ENCODE results near the gene ATP1A1.

The ATP1A1 gene

DNA sequence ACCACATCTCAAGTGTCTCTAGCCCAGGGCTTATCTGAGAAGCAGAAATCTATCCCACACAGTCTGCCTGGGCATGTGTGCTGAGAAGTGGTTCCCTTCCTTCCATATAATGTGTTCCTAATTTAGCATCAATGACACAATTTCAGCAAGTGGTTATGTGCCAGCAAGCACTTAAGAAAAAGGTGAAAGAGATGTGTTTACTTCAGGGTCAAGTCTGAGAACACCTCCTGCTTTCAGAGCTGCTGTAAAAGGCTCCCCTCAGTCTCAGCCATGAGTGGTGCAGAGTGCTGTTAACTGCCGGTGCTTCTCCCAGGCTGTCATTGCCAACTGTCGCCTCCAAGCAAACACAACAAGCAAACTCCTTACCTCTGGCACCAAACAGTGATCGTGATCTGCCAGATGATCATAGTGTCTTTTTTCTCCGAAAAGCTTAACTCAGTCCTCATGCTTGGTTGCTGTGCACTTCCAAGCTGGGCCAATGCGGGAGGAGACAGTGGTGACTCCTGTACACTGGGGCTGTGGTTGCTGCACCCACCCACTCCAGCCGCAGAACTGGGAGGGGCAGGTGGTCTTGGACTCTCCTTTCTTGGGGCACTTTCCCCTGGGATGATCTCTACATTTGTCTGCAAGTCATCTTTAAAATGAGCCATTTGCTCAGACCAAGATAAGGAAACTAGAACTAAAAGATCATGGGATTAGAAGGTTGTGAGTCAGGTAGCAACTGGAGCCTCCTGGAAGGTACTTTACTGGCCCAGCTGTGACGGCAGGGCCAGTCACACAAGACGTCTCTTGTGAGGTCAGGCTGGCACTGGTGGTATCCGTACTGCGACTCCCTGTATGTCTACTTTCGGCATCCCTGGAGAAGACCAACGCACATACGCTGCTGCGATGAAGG, 32.4 kb downstream of the ATP1A1 start:
- DNase-seq, result no peak
- in situ Hi-C loops (cut with MboI; ENCODE audit: low pct_unique_long_range_greater_than_20kb, low sequenced_read_pairs), result no loop called here

- DNase-seq, result no peak
- in situ Hi-C loops (cut with MboI; ENCODE audit: low pct_unique_long_range_greater_than_20kb, low sequenced_read_pairs), result no loop called here
These were observed 34.0 kb downstream of the ATP1A1 start for GRCh38 chr1:116407033-116407432.

DNA sequence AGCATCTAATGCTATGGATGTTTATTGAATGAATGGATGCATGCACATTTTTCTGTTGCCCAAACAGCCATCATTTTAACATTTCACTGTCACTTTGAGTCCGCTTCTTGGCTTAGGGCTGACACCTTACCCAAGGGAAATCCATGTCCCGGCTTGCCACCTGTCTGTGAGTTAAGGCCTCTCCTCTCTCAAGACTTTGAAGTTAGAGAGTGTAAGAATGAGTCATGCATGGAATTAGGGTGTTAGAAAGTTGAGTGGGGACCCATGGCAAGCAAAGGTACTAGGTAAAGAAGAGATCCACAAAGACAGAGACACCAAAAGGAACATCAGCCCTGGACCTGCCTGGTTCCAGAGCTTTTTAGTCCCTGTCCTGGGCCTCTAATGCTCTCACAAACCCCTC, 35.1 kb downstream of the ATP1A1 start:
- in situ Hi-C loops (cut with MboI; ENCODE audit: low pct_unique_long_range_greater_than_20kb, low sequenced_read_pairs), result no loop called here
- no peak for DNase-seq

GRCh38 chr1:116408803-116409720, 36.0 kb downstream of the ATP1A1 start:
- no peak for DNase-seq
- in situ Hi-C loops (cut with MboI; ENCODE audit: low pct_unique_long_range_greater_than_20kb, low sequenced_read_pairs), result no loop called here

GRCh38 chr1:116409751-116410191, 36.7 kb downstream of the ATP1A1 start:
- in situ Hi-C loops (cut with MboI; ENCODE audit: low pct_unique_long_range_greater_than_20kb, low sequenced_read_pairs), result no loop called here
- DNase-seq, result no peak

DNA sequence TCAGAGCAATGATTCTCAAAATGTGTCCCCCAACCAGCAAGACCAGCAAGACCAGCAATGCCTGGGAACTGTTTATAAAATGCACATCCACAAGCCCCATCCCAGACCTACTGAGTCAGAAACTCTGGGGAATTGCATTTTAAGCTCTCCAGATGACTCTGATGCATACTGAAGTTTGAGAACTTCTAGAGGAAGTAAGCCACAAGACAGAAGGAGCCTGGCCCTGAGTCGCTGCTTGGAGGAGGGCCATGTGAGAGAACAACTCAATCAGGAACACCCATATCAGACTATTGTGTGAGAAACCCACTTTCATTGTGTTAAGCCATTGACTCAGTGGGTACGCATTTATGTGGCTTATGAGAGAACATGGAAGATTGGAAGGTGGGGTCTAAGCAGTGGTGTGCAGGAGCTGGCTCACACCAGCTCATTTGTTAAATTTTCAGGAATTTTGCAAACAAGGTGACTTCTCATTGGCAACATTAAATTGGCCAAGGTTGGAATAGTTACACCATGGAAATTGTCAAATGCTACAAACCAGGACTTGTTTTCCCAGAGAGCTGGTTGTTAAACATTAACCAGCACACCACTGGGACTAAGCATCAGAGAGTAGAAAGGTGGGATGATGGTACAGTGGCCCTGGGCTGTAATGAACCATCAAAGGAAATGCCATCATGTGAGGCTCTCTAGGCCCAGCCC, 38.9 kb downstream of the ATP1A1 start:
- no peak for DNase-seq
- in situ Hi-C loops (cut with MboI; ENCODE audit: low pct_unique_long_range_greater_than_20kb, low sequenced_read_pairs), result no loop called here

GRCh38 chr1:116412480-116412798, 39.4 kb downstream of the ATP1A1 start:
- in situ Hi-C loops (cut with MboI; ENCODE audit: low pct_unique_long_range_greater_than_20kb, low sequenced_read_pairs), result no loop called here
- no peak for DNase-seq

DNA sequence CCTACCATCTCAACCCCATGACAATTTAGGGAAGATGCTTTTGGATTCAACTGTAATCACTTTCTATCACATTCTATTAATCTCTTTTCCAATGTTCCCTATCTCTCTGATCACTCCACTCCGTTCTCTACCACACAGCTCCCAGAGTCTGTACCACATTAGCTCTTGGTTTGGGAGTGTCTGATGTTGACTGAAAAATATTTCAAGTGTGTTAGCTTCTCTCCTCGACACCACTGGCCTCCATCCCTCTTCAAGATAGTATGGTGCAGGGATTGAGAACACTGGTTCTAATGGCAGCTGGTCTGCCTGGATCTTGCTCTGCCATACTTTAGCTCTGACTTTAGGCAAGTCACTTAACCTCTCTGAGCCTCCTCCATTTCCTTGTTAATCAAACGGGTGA, 39.9 kb downstream of the ATP1A1 start:
- DNase-seq, result no peak
- in situ Hi-C loops (cut with MboI; ENCODE audit: low pct_unique_long_range_greater_than_20kb, low sequenced_read_pairs), result no loop called here

DNA sequence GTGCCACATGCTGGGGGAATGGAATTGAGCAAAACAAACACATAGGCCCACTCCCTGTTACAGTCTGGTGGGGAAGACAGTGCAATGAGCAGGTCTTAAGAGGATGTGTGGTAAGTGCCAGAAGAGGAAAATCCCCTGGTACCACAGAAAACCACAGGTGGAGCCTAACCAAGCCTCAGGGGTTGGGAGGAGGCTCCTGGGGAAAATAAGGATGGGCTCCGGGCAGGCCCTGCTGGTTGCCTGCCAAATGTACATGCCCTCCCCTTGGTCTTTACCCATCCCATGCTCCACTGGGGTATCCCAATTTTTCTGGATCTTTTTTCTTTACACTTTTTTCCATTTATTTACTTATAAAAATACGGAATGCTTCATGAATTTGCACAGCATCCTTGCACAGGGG, 40.4 kb downstream of the ATP1A1 start:
- in situ Hi-C loops (cut with MboI; ENCODE audit: low pct_unique_long_range_greater_than_20kb, low sequenced_read_pairs), result no loop called here
- DNase-seq, result no peak

DNA sequence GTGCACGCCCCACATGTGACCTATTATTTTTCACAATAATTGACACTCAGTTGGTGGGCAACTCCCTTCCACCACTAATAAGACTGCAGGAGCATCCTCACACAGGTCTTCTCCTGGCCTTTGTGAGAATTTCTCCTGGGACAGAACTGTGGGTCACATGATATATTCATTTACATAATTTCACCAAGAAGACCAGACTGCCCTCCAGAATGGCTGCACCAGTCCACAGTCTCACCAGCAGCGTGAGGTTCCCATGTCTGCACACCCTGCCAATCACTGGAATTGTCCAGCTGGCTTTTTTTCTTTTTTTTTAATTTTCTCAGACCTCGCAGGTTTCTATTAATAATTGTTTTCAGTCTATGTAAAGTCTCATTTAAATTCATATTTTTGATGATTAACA, 41.3 kb downstream of the ATP1A1 start:
- in situ Hi-C loops (cut with MboI; ENCODE audit: low pct_unique_long_range_greater_than_20kb, low sequenced_read_pairs), result no loop called here
- no peak for DNase-seq

DNA sequence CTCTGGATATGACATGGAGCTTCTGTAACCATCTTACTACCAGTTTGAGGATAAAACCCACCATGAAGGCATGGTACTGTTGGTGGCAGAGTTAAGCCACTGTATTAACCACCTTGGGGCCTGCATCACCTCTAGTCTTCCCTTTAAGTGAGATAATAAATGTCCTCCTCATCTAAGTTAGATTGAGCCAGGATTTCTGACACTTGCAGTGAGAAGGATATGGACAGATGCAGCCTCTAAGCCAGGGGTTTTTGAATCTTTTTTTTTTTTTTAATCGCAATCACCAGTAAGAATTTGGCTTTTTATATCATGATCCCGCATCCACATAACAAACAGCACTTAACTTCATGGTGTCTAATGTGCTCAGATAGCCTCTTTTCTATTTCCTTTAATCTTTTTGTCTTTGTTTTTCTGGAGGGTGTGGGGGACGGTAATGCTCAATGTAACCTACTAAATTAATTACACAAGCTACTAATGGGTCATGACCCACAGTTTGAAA, 42.2 kb downstream of the ATP1A1 start:
- DNase-seq, result no peak
- in situ Hi-C loops (cut with MboI; ENCODE audit: low pct_unique_long_range_greater_than_20kb, low sequenced_read_pairs), result no loop called here

- DNase-seq, result peak; percentile 75
- in situ Hi-C loops (cut with MboI; ENCODE audit: low pct_unique_long_range_greater_than_20kb, low sequenced_read_pairs), result no loop called here
These were observed 42.9 kb downstream of the ATP1A1 start for GRCh38 chr1:116415699-116416533.

GRCh38 chr1:116416854-116417513, 43.9 kb downstream of the ATP1A1 start:
- in situ Hi-C loops (cut with MboI; ENCODE audit: low pct_unique_long_range_greater_than_20kb, low sequenced_read_pairs), result no loop called here
- no peak for DNase-seq

GRCh38 chr1:116417678-116418077, 44.6 kb downstream of the ATP1A1 start:
- in situ Hi-C loops (cut with MboI; ENCODE audit: low pct_unique_long_range_greater_than_20kb, low sequenced_read_pairs), result no loop called here
- DNase-seq, result no peak

- in situ Hi-C loops (cut with MboI; ENCODE audit: low pct_unique_long_range_greater_than_20kb, low sequenced_read_pairs), result no loop called here
- peak; percentile 74 for DNase-seq
These were observed 45.2 kb downstream of the ATP1A1 start for GRCh38 chr1:116418091-116418830.

- no peak for DNase-seq
These were observed 47.6 kb downstream of the ATP1A1 start for GRCh38 chr1:116420417-116421200.

DNA sequence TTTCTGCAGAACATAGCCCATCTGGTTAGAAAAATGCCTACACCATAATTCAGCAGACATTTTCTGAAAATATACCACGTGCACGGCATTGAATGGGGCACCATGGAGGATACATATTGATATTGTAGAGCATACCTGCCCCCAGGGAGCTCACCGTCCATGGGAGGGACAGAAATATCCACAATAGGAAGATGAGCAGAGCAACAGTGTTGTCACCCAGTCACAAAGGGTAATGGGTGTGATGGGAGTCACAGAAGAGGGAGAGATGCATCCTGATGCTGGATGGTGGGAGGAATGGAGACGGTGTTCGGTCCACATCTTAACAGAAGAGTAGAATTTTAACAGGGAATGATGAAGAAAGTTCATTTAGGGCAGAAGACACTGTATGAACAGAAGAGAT, 51.4 kb downstream of the ATP1A1 start:
- no peak for DNase-seq
- in situ Hi-C loops (cut with MboI; ENCODE audit: low pct_unique_long_range_greater_than_20kb, low sequenced_read_pairs), result no loop called here

More at GRCh38 chr1:116420417-116421200, 47.6 kb downstream of the ATP1A1 start:
- in situ Hi-C loops (cut with MboI; ENCODE audit: low pct_unique_long_range_greater_than_20kb, low sequenced_read_pairs), result no loop called here
